GM12864 (cell line): ENCODE data around the gene BTN1A1.

Experiments used
- DNase-seq: peaks from one replicate; pipeline ENCODE4 v3.0.0-alpha.2; 2011; ENCODE audit warnings: low read depth
- H3K4me3 ChIP-seq: 2 replicates; pipeline ENCODE4 v1.5.1; 2011; ENCODE audit warnings: mild to moderate bottlenecking, low read depth, low read length, control low read depth
- TF ChIP-seq, protein P1 (sequence below): IDR thresholded peaks from 2 replicates; pipeline ENCODE4 v1.5.1; 2011; ENCODE audit warnings: low read depth, mild to moderate bottlenecking, moderate library complexity, low read length, control low read depth, inconsistent platforms; ENCODE audit errors: missing control alignments

The BTN1A1 gene

DNA sequence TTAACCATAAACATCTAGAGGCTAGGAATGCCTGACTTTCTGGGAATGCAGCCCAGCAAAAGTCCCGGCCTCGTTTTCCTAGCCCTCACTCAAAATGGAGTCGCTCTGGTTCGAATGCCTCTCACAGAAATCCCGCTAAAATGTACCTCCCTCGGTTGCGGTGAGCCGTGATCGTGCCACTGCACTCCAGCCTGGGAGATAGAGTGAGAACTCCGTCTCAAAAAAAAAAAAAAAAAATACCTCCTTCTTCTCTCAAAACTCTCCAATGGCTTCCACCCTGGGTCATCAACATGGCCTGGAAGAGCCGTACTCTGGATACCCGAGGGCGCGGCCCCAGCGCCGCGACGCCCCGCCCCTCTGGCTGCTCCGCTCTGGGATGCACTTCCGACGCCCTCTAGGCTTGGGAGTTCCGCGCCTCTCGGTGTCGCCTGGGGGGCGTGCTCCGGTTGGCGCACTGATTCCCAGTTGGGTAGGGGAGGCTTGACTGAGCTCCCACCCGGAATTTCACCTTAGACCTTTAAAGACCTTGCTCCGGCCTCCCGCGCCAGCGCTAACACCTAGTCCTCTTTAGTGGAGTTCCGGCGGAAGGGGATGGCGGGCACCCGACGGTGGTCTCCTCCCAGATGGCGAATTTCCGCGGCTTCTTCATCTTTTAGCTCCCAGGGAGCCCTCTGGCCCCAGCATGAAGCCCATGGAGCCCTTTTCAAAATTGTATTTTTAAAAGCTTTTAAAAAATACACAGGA, 50.3 kb downstream of the BTN1A1 start:
- TF ChIP-seq, protein P1, sequence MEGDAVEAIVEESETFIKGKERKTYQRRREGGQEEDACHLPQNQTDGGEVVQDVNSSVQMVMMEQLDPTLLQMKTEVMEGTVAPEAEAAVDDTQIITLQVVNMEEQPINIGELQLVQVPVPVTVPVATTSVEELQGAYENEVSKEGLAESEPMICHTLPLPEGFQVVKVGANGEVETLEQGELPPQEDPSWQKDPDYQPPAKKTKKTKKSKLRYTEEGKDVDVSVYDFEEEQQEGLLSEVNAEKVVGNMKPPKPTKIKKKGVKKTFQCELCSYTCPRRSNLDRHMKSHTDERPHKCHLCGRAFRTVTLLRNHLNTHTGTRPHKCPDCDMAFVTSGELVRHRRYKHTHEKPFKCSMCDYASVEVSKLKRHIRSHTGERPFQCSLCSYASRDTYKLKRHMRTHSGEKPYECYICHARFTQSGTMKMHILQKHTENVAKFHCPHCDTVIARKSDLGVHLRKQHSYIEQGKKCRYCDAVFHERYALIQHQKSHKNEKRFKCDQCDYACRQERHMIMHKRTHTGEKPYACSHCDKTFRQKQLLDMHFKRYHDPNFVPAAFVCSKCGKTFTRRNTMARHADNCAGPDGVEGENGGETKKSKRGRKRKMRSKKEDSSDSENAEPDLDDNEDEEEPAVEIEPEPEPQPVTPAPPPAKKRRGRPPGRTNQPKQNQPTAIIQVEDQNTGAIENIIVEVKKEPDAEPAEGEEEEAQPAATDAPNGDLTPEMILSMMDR: no peak
- no peak for DNase-seq
- H3K4me3 ChIP-seq: peak overlapping the region; percentile 56

DNA sequence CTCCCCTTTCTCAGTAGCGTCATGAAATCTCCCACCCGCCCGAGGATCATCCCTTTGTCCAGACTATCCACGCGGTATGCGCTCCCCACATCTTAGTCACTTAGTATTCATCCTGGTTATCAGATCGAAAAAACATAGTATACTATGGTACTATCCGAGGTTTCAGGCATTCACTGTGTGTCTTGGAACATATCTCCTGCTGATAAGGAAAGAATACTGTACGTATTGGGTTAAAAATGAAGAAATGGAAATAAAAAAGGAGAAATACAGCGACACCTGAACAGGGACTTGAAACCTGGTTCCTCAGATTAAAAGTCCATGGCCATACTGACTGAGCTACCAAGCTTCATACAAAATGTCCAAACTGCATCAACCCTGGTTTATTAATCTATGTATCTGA, 52.1 kb downstream of the BTN1A1 start:
- TF ChIP-seq, protein P1: no peak
- H3K4me3 ChIP-seq: no peak overlapping the region
- DNase-seq: no peak

DNA sequence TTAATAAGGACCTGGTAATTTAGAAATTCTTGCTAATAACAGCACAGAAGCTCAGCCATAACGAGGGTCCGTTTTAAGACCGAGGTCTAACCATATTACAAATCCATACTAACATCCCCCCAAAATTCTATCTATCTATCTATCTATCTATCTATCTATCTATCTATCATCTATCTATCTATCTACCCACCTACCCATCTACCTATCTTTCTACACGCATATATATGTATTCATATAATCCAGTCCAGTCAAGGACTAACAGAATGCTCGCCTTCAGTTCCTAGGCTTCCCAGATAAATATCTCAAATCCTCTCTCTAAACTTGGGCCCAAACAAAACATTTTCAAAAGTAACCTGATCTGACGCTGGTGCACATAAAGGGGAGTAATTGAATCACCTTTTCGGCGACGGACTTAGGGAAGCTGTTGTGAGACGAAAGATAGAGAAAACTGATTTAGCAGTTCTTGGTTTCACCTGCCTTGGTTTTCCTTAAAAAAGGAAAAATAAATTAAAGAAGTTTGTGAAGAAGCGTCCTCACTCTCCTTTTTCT, 52.6 kb downstream of the BTN1A1 start:
- no peak for DNase-seq
- H3K4me3 ChIP-seq: peak overlapping the region; percentile 68
- TF ChIP-seq, protein P1: no peak

DNA sequence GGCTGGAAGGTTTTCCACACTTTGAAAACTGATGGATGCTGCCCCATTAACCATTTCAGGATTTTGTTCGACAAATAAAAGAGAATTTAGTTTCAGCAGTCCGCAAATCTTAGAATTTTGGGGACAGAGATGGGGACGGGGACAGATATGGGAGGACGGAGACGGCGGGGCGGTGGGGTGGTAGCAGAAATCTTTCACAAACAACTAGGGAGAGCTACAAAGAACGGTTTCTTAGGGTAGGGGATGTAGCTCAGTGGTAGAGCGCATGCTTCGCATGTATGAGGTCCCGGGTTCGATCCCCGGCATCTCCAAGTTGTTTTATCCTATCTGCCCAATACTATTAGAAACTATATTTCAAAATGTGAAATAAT, 53.1 kb downstream of the BTN1A1 start:
- TF ChIP-seq, protein P1: no peak
- H3K4me3 ChIP-seq: peak overlapping the region; percentile 68
- DNase-seq: no peak

DNA sequence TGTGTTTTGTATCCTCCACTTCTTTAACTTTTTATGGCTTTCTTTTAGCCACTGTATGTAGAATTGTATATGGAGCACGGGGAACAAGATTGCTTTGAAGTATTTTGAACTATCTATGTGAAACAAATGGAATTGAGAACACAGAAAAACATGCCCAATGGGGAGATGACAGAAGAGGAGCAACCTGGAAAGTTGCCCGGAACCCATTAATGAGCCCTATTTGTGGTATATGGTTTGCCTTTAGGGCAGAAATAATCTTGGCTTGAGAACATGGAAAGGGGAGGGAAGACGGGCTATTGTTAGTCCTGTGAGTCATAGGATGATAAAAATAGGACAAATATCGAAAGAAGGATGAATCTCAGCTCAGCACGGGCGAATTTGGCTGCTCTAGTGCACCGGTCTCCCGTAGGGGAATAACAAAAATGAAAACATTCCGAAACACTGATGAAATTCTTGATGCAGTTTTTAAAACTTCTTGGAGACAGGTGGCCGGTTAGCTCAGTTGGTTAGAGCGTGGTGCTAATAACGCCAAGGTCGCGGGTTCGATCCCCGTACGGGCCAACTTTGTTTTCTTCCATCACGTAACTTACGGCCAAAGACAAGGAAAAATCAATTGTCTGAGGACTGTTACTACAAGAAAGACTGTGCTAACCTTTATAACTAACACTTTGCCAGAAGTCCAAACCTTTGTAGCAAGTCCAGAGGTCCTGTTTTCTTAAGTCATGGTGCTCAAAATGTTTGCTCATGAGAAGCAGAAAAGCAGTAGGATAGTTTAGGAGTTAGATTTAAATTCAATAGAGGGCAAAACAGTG, 53.7 kb downstream of the BTN1A1 start:
- H3K4me3 ChIP-seq: peak overlapping the region; percentile 68
- TF ChIP-seq, protein P1: no peak
- DNase-seq: peak; percentile 78

DNA sequence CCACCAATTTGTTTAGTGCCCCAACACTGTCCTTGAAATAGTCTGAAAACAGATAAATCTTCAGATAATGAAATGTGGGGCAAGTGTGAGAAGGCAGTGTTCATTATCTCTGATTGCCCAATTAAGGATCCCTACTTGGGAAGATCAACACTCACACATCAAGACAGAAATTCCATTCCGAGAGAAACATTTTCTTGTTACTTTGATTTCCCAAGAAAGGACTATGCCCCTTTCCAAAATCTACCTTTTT, 54.3 kb downstream of the BTN1A1 start:
- peak overlapping the region; percentile 68 for H3K4me3 ChIP-seq
- TF ChIP-seq, protein P1: no peak
- DNase-seq: no peak
